Measurements from ENCODE around the gene NANOS2.

DNA sequence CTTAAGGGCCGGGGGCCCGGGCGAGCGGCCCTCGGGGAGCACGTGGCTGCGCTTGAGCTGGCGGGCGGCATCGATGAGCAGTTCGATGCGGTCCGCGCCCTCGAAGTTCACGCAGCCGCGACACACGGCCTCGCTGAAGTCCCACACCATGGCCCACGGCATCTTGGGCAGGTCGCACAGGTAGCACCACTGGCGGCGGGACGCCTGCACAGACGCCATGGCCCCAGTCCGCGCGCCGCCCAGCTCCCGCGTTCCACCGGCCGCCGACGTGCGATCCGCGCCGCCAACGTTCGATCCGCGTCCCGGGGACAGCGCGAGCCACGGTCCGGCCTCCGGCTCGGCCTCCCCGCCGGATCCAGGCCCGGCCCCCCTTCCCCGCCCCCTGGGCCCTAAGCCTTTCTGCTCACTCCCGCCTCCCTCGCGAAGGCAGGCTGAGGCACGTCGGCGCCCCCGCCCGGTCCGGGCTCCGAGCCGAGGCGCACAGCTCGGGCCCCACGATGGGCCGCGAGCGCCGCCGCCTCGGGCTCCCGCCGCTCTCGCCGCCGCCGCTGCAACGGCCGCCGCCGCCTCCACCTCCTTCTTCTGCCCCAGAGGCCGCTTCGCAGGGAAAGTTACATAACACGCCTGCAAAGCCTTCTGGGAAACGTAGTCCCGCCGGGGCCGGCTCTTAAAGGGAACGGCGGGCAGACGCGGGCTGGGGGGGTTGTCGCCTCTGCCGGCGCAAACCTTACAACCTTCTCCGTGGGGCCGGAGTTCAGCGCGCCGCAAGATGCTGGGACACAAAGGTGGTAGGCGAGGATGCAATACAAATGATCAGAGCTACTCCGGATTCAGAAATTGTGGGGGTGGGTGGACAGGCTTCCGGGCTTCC is 28.8 kb downstream of the NANOS2 start, which contains the start of gene IRF2BP1:
- TF ChIP-seq, protein P1, sequence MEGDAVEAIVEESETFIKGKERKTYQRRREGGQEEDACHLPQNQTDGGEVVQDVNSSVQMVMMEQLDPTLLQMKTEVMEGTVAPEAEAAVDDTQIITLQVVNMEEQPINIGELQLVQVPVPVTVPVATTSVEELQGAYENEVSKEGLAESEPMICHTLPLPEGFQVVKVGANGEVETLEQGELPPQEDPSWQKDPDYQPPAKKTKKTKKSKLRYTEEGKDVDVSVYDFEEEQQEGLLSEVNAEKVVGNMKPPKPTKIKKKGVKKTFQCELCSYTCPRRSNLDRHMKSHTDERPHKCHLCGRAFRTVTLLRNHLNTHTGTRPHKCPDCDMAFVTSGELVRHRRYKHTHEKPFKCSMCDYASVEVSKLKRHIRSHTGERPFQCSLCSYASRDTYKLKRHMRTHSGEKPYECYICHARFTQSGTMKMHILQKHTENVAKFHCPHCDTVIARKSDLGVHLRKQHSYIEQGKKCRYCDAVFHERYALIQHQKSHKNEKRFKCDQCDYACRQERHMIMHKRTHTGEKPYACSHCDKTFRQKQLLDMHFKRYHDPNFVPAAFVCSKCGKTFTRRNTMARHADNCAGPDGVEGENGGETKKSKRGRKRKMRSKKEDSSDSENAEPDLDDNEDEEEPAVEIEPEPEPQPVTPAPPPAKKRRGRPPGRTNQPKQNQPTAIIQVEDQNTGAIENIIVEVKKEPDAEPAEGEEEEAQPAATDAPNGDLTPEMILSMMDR (IDR thresholded peaks at IDR 0.05), result no peak
- no peak for TF ChIP-seq POLR2A (IDR thresholded peaks at IDR 0.05)
